Effector memory CD8-positive, alpha-beta T cell (primary cell): Measurements from ENCODE around the gene FUT2.

Experiments
- ATAC-seq: fragments of 150-1000 bp; cut with Tn5 transposase; replicated peaks from 2 replicates; pipeline ENCODE4 v1.10.0; 2021; ENCODE audit warnings: mild to moderate bottlenecking, moderate library complexity
- DNase-seq, 3 experiments: peaks; one replicate each; pipeline ENCODE4 v3.0.0; 2021
- H3K27ac Mint-ChIP-seq, 2 donors: one replicate each; pipeline ENCODE4 v1.8.0; 2022; ENCODE audit warnings: mild to moderate bottlenecking in 2 of 2, mixed read lengths in 2 of 2, moderate library complexity in 2 of 2
- H3K27me3 Mint-ChIP-seq, 2 donors: one replicate each; pipeline ENCODE4 v1.8.0; 2022; ENCODE audit warnings: mixed read lengths in 2 of 2
- H3K36me3 Mint-ChIP-seq: one replicate; pipeline ENCODE4 v1.8.0; 2022; ENCODE audit warnings: mild to moderate bottlenecking, moderate library complexity, mixed read lengths; ENCODE audit not compliant: insufficient read depth
- H3K4me1 Mint-ChIP-seq, 2 donors: one replicate each; pipeline ENCODE4 v1.8.0; 2022; ENCODE audit warnings: low read depth in 2 of 2, mixed read lengths in 2 of 2
- H3K4me3 Mint-ChIP-seq, 2 donors: one replicate each; pipeline ENCODE4 v1.8.0; 2022; ENCODE audit warnings: mild to moderate bottlenecking in 2 of 2, mixed read lengths in 2 of 2, moderate library complexity in 2 of 2
- H3K9me3 Mint-ChIP-seq, 2 donors: one replicate each; pipeline ENCODE4 v1.8.0; 2022; ENCODE audit warnings: mixed read lengths in 2 of 2

Gene FUT2

DNA sequence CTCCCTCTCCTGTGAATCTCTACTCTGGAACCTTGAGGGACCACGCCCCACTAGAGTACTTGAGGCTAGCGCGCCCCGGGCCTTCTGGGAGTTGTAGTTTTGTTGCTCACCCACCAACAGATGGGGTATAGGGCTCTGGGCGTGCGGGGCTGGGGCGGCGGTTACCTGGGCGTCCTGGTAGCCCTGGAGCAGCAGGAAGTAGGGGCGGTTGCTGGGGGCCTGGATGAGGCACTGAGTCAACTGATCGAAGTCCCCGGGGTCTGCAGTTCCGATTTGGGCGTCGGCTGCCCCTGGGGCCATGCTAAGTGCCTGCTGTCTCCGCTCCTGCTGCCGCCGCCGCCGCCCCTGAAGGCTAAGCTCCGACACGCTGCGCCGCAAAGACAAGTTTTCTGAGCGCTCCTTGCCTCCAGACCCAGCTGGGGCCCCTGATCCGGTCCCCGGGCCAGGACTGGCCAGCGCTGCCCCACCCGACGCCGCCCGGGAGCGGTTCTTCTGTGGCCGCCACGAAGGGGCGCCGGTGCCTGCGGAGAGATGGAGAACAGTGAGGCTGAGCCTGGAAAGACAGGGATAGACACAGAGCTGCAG is 39.4 kb downstream of the FUT2 start:
- Mint-ChIP-seq H3K27me3 (peaks cover 6 to 9% of the 10 kb centered on the region in 2 donors), H3K9me3 (no peaks in the 10 kb centered on the region), H3K27ac (no peak overlapping the region), H3K4me3 (no peak overlapping the region), H3K4me1 (peaks cover 5% of the 10 kb centered on the region in 2 donors), H3K36me3 (peaks cover 3% of the 10 kb centered on the region)
- ATAC-seq, result no peak
- no peak for DNase-seq

DNA sequence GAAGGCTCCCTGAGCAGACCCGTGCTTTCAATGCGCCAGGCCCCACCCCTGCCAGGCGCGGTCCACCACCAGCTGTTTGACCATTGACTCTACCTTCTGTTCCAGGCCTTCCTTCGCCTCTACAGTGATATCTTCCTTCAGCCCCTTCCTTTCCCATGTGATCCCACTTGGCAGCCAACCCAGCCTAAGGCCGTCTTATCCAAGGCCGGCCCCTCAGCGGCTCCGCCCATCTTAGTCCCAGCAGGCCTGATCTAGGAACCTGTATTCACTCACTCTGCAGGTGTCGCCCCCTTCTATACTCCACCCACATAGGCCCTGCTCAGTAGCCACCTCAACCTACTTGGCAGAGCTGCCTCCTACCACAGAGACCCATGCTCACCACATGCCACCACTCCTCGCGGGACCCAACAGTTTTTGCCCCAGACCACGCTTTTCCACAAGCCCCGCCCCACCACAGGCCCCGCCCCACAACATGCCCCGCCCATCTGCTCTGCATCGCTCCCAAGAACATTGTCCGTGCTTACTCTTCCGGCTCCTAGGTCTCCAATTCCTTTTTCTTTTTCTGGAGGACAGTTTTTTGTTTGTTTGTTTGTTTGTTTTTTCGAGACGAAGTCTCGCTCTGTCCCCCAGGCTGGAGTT is 41.7 kb downstream of the FUT2 start:
- ATAC-seq (no peak), DNase-seq (no peak)
- no peak overlapping the region for H3K27ac Mint-ChIP-seq
- H3K4me1 Mint-ChIP-seq, result peaks cover 8 to 12% of the 10 kb centered on the region in 2 donors
- no peaks in the 10 kb centered on the region for H3K9me3 Mint-ChIP-seq
- peaks cover 6% of the 10 kb centered on the region in 2 donors for H3K27me3 Mint-ChIP-seq
- H3K4me3 Mint-ChIP-seq, result peak overlapping the region; percentile 39 to 46
- H3K36me3 Mint-ChIP-seq, result no peaks in the 10 kb centered on the region

DNA sequence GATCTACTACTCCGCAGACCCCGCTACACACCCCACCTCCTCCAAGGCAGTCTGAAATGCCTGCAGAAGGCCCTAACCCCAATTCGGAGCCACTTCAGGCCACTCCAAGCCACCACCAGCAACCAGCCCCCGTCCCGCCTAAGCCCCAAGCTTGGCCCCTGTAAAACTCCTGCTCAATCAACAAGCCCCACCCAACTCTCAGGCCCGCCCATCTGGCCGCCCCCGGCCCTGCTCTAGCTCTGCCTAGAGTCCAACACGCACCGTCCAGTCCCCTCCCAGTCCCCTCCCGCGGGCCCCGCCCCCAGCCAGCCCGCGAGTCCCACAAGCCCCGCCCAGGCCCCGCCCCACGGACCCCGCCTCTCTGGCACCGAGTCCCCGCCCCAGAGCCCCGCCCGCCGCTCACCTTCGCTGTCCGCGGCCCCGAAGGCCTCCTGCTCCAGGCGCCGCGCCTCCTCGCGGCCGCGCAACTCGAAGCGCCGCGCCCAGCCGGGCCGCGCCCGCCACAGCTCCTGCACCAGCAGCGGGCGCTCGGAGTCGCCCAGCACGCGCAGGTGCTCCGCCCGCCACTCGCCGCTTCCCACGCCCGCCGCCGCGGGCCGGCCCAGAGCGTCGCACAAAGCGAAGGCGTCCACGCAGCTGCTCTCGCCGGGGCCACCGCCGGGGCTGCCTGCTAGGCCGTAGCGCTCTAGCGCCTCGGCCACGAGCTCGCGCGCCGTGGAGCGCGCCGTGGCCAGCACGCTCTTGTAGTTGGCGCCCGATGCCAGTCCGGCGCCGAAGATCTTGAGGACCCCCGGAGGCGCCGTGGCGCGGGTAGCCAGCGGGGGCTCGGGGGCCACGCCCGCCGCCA is 43.0 kb downstream of the FUT2 start:
- DNase-seq (peak; percentile 73 to 81 (median 80)), ATAC-seq (peak; percentile 91)
- Mint-ChIP-seq H3K36me3 (no peaks in the 10 kb centered on the region), H3K4me1 (peaks cover 8 to 12% of the 10 kb centered on the region in 2 donors), H3K4me3 (peak overlapping the region; percentile 68 to 69), H3K27ac (peak overlapping the region in 1 of 2 donors; percentile 22), H3K9me3 (no peaks in the 10 kb centered on the region), H3K27me3 (peaks cover 0 to 7% of the 10 kb centered on the region in 2 donors)

- DNase-seq (no peak), ATAC-seq (peak; percentile 13)
- Mint-ChIP-seq H3K27ac (no peak overlapping the region), H3K4me3 (peak overlapping the region; percentile 50 to 52), H3K36me3 (no peaks in the 10 kb centered on the region), H3K4me1 (peaks cover 8 to 12% of the 10 kb centered on the region in 2 donors), H3K27me3 (peaks cover 0 to 13% of the 10 kb centered on the region in 2 donors), H3K9me3 (no peaks in the 10 kb centered on the region)
Observed at GRCh38 chr19:48739404-48740163, 43.8 kb downstream of the FUT2 start.

DNA sequence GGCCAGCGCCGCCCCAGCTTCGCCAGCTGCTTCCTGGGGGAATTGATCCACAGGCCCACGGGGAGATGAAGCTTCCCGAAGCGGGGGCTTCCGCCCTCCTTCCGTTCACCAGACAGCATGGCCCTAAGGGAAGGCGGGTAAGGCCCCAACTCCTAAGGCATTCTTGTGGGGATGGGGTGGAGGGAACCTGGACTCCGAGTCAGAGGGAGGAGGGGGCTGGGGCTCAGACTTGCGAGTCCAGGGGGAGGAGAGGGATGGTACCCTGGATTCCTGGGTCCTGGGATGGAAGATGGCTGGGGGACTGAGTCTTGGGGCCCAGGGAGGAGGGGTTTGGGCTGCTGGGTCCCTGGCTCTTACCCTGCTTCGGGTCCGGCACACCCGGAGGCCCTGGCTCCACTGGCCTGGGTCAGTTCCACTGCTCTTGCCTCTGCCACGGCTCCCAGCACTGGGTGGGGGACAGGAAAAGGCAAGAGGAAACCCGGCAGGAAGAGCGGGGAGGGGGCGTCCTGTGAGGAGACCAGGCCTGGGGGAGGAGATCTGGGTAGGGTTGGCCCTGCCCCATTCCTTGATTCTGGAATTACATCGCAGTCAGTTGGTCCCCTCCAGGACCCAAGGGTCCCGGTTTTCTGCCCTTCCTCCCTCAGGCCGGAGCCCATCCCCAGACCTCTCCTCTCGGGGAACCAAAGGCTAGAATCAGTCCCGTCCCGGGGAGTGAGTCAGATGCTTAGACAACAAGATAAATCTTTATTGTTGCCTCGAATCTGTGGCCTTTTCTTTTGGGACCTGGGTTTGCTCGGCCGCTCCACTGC is 44.6 kb downstream of the FUT2 start, which contains the start of gene RASIP1:
TSS of gene RASIP1 (minus strand) at position 447 of the 809 bp plus-strand sequence. CDS start at position 119, 328 bp downstream.
- no peaks in the 10 kb centered on the region for H3K36me3 Mint-ChIP-seq
- H3K4me3 Mint-ChIP-seq, result peak within 1 kb of the TSS; percentile 50 to 52
- no peak within 1 kb of the TSS for H3K27ac Mint-ChIP-seq
- H3K27me3 Mint-ChIP-seq, result peaks cover 0 to 16% of the 10 kb centered on the region in 2 donors
- no peak for ATAC-seq
- no peaks in the 10 kb centered on the region for H3K9me3 Mint-ChIP-seq
- DNase-seq, result no peak
- H3K4me1 Mint-ChIP-seq, result peaks cover 8 to 12% of the 10 kb centered on the region in 2 donors

GRCh38 chr19:48741129-48741999 is 45.6 kb downstream of the FUT2 start:
- DNase-seq (no peak), ATAC-seq (no peak)
- Mint-ChIP-seq H3K9me3 (no peaks in the 10 kb centered on the region), H3K36me3 (no peaks in the 10 kb centered on the region), H3K27me3 (peaks cover 10 to 26% of the 10 kb centered on the region in 2 donors), H3K4me3 (no peak overlapping the region), H3K27ac (no peak overlapping the region), H3K4me1 (peaks cover 12 to 14% of the 10 kb centered on the region in 2 donors)

DNA sequence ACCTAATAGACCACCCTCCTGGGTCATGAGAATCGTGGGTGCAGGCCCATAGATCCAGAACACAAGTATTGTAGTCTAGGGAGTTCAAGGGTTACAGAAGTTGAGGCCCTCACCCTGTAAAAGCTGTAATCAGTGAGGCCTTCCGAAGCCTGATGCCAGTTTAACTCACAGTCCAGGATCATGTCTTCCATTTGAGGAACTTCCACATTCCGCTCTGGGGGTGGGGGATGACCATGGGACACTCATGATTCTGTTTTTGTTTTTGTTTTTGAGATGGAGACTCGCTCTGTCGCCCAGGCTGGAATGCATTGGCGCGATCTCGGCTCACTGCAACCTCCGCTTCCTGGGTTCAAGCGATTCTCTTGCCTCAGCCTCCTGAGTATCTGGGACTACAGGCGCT is 46.3 kb downstream of the FUT2 start:
- H3K36me3 Mint-ChIP-seq, result peaks cover under 1% of the 10 kb centered on the region
- peaks cover 12 to 14% of the 10 kb centered on the region in 2 donors for H3K4me1 Mint-ChIP-seq
- H3K27me3 Mint-ChIP-seq, result peaks cover 12 to 33% of the 10 kb centered on the region in 2 donors
- DNase-seq, result no peak
- H3K27ac Mint-ChIP-seq, result no peak overlapping the region
- no peaks in the 10 kb centered on the region for H3K9me3 Mint-ChIP-seq
- ATAC-seq, result no peak
- H3K4me3 Mint-ChIP-seq, result no peak overlapping the region

GRCh38 chr19:48745208-48745995 is 49.6 kb downstream of the FUT2 start:
- DNase-seq, result peak; percentile 44 to 50 (median 47)
- peaks cover 3% of the 10 kb centered on the region for H3K36me3 Mint-ChIP-seq
- H3K4me1 Mint-ChIP-seq, result peaks cover 7 to 8% of the 10 kb centered on the region in 2 donors
- peak overlapping the region in 1 of 2 donors; percentile 42 for H3K4me3 Mint-ChIP-seq
- peak; percentile 82 for ATAC-seq
- no peak overlapping the region for H3K27ac Mint-ChIP-seq
- H3K9me3 Mint-ChIP-seq, result no peaks in the 10 kb centered on the region
- peaks cover 13 to 49% of the 10 kb centered on the region in 2 donors for H3K27me3 Mint-ChIP-seq

- DNase-seq (no peak), ATAC-seq (no peak)
- H3K27me3 Mint-ChIP-seq, result peaks cover 20 to 56% of the 10 kb centered on the region in 2 donors
- H3K36me3 Mint-ChIP-seq, result peaks cover 3% of the 10 kb centered on the region
- H3K27ac Mint-ChIP-seq, result no peak overlapping the region
- peaks cover 6% of the 10 kb centered on the region in 2 donors for H3K4me1 Mint-ChIP-seq
- H3K9me3 Mint-ChIP-seq, result no peaks in the 10 kb centered on the region
- no peak overlapping the region for H3K4me3 Mint-ChIP-seq
Observed at GRCh38 chr19:48746110-48746509, 50.3 kb downstream of the FUT2 start.

DNA sequence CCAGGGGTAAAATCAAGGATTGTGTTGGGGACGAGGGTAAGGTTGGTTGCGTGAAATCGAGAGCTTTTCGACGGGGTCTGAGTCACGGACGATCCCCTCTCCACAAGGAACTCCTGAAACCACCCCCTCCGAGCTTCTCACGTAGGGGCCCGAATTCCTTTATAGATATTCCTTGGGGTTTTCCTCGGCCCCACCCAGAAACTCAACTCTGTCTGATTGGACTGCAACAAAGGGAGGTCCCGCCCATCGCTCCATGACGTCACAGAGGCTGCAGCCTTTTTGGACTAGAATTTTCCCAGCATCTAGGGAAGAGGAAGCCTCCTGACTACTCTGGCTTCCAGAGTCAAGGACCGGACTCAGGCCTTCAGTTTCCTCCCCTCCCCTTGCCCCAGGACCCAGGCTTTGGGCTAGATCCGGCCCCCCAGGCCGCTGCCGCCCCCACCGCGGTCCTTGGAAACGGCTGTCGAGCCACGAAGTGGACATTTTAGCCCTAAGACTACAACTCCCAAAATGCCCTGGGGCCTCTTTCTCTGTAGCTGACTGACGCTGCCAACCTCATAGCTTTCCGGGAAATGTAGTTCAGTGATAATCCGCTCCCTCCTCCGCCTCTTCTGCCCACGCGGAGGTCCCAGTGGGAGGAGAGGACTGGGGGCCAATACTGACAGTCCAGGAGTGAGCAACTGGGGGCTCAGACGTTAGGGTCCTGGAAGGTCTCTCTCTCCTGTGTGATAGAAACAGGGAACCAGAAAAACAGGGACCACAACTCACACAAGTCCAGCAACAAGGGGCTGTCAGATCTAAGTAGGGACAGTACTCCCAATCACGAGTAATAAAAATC is 51.2 kb downstream of the FUT2 start, which contains the start of gene IZUMO1:
TSS of gene IZUMO1 (minus strand) at position 172 of the 838 bp plus-strand sequence. CDS start 1,050 bp downstream, outside the sequence.
- Mint-ChIP-seq H3K9me3 (no peaks in the 10 kb centered on the region), H3K4me1 (peaks cover 2 to 6% of the 10 kb centered on the region in 2 donors), H3K36me3 (peaks cover 3% of the 10 kb centered on the region), H3K4me3 (no peak within 1 kb of the TSS), H3K27me3 (peaks cover 25 to 64% of the 10 kb centered on the region in 2 donors), H3K27ac (no peak within 1 kb of the TSS)
- DNase-seq (peak; percentile 34 to 46 (median 38)), ATAC-seq (peak; percentile 77)
